ENCODE results near the gene CUL4B. TPM values are rescaled to one million over a fixed set of nuclear protein-coding genes. Genes with fewer than 3 reads are reported as not detected.
A peak's percentile ranks its signal among the peaks of the same experiment; 100 is the strongest.

The CUL4B gene
- total RNA-seq, 1 experiment from 2014 or later = 29.5 TPM

DNA sequence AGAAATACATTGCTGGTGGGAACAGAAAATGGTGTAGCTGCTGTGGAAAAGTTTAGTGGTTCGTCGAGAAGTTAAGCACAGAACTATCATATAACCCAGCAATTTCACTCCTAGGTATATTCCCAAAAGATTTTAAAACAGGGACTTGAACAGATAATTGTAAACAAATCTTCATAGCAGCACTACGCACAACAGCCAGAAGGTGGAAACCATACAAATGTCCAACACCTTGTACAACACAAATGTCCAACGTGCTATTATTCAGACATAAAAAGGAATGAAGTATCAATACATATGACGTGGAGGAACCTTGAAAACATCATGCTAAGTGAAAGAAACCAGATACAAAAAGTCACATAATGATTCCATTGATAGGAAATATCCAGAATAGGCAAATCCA lies 37.9 kb downstream of the CUL4B start:
- DNase-seq (ENCODE audit: unreplicated experiment) = no peak
- no peaks in the 10 kb centered on the region for H3K9me3 Mint-ChIP-seq (ENCODE audit: unreplicated experiment)
- ChIA-PET POLR2A (interaction anchor here (0.6 to 0.9 kb wide), 2 partner anchors 142 to 604 kb away, joined by 3 read pairs; no protein-coding TSS in a partner anchor), CTCF (no interaction called here)
- H3K36me3 Mint-ChIP-seq (ENCODE audit: insufficient read depth, unreplicated experiment) = peaks cover 13% of the 10 kb centered on the region
- peaks cover 19% of the 10 kb centered on the region for H3K27me3 Mint-ChIP-seq (ENCODE audit: insufficient read depth, unreplicated experiment)
- no peak overlapping the region for H3K27ac Mint-ChIP-seq (ENCODE audit: low read depth, unreplicated experiment)
- TF ChIP-seq, protein P1, sequence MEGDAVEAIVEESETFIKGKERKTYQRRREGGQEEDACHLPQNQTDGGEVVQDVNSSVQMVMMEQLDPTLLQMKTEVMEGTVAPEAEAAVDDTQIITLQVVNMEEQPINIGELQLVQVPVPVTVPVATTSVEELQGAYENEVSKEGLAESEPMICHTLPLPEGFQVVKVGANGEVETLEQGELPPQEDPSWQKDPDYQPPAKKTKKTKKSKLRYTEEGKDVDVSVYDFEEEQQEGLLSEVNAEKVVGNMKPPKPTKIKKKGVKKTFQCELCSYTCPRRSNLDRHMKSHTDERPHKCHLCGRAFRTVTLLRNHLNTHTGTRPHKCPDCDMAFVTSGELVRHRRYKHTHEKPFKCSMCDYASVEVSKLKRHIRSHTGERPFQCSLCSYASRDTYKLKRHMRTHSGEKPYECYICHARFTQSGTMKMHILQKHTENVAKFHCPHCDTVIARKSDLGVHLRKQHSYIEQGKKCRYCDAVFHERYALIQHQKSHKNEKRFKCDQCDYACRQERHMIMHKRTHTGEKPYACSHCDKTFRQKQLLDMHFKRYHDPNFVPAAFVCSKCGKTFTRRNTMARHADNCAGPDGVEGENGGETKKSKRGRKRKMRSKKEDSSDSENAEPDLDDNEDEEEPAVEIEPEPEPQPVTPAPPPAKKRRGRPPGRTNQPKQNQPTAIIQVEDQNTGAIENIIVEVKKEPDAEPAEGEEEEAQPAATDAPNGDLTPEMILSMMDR (IDR thresholded peaks at IDR 0.05; ENCODE audit: unreplicated experiment) = no peak
- H3K4me3 Mint-ChIP-seq (ENCODE audit: unreplicated experiment) = no peak overlapping the region
- peaks cover 3% of the 10 kb centered on the region for H3K4me1 Mint-ChIP-seq (ENCODE audit: insufficient read depth, unreplicated experiment)
- intact Hi-C loops (cut with micrococcal nuclease) = no loop called here
- no TSS peak for BruUV-seq (replicated peaks)

DNA sequence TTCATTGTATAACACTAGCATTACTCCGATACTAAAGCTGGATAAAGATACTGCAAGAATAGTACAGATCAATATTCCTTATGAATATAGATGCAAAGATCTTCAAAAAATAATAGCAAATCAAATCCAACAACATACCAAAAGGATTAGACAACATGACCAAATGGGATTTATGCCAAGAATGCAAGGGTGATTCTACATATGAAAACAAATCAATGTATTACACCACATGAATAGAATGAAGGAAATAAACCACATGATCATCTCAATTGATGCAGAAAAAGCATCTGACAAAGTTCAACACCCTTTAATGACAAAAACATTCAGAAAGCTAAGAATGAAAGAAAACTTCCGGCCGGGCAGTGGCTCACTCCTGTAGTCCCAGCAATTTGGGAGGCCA lies 42.8 kb downstream of the CUL4B start:
- POLR2A ChIA-PET = interaction anchor here (1.2 kb wide), 1 partner anchor 42 kb away, joined by 5 read pairs; the partner anchor contains the start of gene CUL4B

DNA sequence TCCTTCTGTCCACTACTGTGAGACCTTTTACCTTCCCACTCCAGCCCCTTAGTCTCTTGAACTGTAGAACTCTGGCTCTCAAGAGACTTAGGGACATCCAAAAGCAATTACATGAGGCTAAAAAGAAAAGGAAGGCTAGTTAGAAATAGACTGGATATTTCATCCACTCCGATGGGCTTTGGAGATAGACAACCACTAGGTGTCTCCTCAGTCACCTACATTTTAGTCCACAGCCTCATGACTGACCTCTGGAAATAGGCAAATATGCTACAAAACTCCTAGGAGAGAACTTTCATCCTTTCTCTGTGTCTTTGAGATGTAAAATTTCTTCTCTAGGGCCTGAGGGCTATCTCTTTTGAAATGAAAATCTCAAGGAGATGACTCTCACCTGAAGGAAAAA lies 46.5 kb downstream of the CUL4B start:
- TF ChIP-seq, protein P1 (IDR thresholded peaks at IDR 0.05; ENCODE audit: unreplicated experiment) = peak; percentile 40
- Mint-ChIP-seq H3K27ac (ENCODE audit: low read depth, unreplicated experiment) (no peak overlapping the region), H3K27me3 (ENCODE audit: insufficient read depth, unreplicated experiment) (peaks cover 18% of the 10 kb centered on the region), H3K4me3 (ENCODE audit: unreplicated experiment) (no peak overlapping the region), H3K4me1 (ENCODE audit: insufficient read depth, unreplicated experiment) (peaks cover 6% of the 10 kb centered on the region), H3K36me3 (ENCODE audit: insufficient read depth, unreplicated experiment) (peaks cover 7% of the 10 kb centered on the region), H3K9me3 (ENCODE audit: unreplicated experiment) (no peaks in the 10 kb centered on the region)
- CTCF ChIA-PET = interaction anchor here (0.6 to 1.9 kb wide), 16 partner anchors 15 to 1591 kb away, joined by 3 to 17 read pairs (median 4); no protein-coding TSS in a partner anchor
- POLR2A ChIA-PET = interaction anchor here (1.0 kb wide), 1 partner anchor 90 kb away, joined by 4 read pairs; the partner anchor contains the start of gene MCTS1
- BruUV-seq (replicated peaks) = no TSS peak
- DNase-seq (ENCODE audit: unreplicated experiment) = peak; percentile 47
- intact Hi-C loops (cut with micrococcal nuclease) = loop anchor here (1.0 to 10.0 kb wide), 3 partner anchors 91 to 256 kb away; partner anchors contain the start of gene MCTS1

More for the DNA sequence above, 42.8 kb downstream of the CUL4B start:
- Mint-ChIP-seq H3K27me3 (ENCODE audit: insufficient read depth, unreplicated experiment) (peaks cover 21% of the 10 kb centered on the region), H3K36me3 (ENCODE audit: insufficient read depth, unreplicated experiment) (peaks cover 10% of the 10 kb centered on the region), H3K4me1 (ENCODE audit: insufficient read depth, unreplicated experiment) (peaks cover 6% of the 10 kb centered on the region), H3K4me3 (ENCODE audit: unreplicated experiment) (no peak overlapping the region), H3K27ac (ENCODE audit: low read depth, unreplicated experiment) (no peak overlapping the region), H3K9me3 (ENCODE audit: unreplicated experiment) (no peaks in the 10 kb centered on the region)
- intact Hi-C loops (cut with micrococcal nuclease) = loop anchor here (10.0 kb wide), 1 partner anchor 87 kb away; the partner anchor contains the start of gene MCTS1
- BruUV-seq (replicated peaks) = no TSS peak
- DNase-seq (ENCODE audit: unreplicated experiment) = peak; percentile 63
- TF ChIP-seq, protein P1 (IDR thresholded peaks at IDR 0.05; ENCODE audit: unreplicated experiment) = no peak
- CTCF ChIA-PET = interaction anchor here (0.7 kb wide), 1 partner anchor 272 kb away, joined by 3 read pairs; no protein-coding TSS in a partner anchor

DNA sequence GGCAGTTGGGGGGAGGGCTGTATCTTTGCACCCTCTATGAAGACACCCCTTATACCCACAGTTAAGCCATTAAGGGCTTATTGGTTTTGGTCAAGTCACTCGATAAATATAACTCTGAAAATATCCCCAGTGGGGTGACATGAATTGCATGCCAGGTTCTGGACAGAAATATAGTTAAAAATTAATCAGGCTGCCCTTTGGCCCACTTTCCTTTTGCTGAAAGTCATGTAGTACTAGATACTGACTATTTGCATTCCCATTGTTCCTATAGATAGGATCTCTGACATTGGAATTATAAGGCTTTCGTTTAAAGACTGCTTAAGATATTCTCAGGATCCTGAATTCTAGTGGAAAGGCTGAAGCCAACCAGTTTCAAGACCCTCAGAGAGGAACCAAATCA lies 48.1 kb downstream of the CUL4B start:
- Mint-ChIP-seq H3K4me3 (ENCODE audit: unreplicated experiment) (no peak overlapping the region), H3K27ac (ENCODE audit: low read depth, unreplicated experiment) (no peak overlapping the region), H3K27me3 (ENCODE audit: insufficient read depth, unreplicated experiment) (peaks cover 18% of the 10 kb centered on the region), H3K4me1 (ENCODE audit: insufficient read depth, unreplicated experiment) (peaks cover 1% of the 10 kb centered on the region), H3K36me3 (ENCODE audit: insufficient read depth, unreplicated experiment) (peaks cover 7% of the 10 kb centered on the region), H3K9me3 (ENCODE audit: unreplicated experiment) (no peaks in the 10 kb centered on the region)
- ChIA-PET POLR2A (no interaction called here), CTCF (interaction anchor here (0.6 to 0.7 kb wide), 2 partner anchors 19 to 176 kb away, joined by 3 to 4 read pairs; no protein-coding TSS in a partner anchor)
- TF ChIP-seq, protein P1 (IDR thresholded peaks at IDR 0.05; ENCODE audit: unreplicated experiment) = no peak
- no peak for DNase-seq (ENCODE audit: unreplicated experiment)
- intact Hi-C loops (cut with micrococcal nuclease) = loop anchor here (10.0 kb wide), 1 partner anchor 92 kb away; the partner anchor contains the start of gene MCTS1
- no TSS peak for BruUV-seq (replicated peaks)
